Omental fat pad (tissue), 4 donors: Measurements from ENCODE around the gene TMEM156. TPM values are rescaled to one million over a fixed set of nuclear protein-coding genes. Genes with fewer than 3 reads are reported as not detected.
"Not testable (repeated sequence)": the region's sequence is repeated elsewhere in the genome, so short reads cannot be mapped to it uniquely, and the experiment has no call there.

Experiments
- ATAC-seq: fragments of 150-250 bp; one replicate; pipeline ENCODE4 v1.9.1; 2016; ENCODE audit warnings: mild to moderate bottlenecking, moderate library complexity; ENCODE audit not compliant: low FRiP score
- DNase-seq: peaks from one replicate; pipeline ENCODE4 v3.0.0-alpha.2; 2019; ENCODE audit warnings: low spot score
- total RNA-seq, 4 donors: library from RNA; depleted of rRNA; stranded (reverse); fragments of >200 nt; gene quantifications; one replicate each; pipeline ENCODE4 v1.1.0, GENCODE V29; 2016
- TF ChIP-seq, protein P1 (sequence below), 3 donors: fragments of 450-650 bp; IDR thresholded peaks; one replicate each; pipeline ENCODE4 v1.5.1; 2016 to 2017; ENCODE audit warnings: antibody characterized with exemption in 3 of 3, mild to moderate bottlenecking in 3 of 3, moderate library complexity in 2 of 3

TMEM156 gene
- total RNA-seq, 4 donors from 2014 or later, result 0.82 TPM; not detected in 3

DNA sequence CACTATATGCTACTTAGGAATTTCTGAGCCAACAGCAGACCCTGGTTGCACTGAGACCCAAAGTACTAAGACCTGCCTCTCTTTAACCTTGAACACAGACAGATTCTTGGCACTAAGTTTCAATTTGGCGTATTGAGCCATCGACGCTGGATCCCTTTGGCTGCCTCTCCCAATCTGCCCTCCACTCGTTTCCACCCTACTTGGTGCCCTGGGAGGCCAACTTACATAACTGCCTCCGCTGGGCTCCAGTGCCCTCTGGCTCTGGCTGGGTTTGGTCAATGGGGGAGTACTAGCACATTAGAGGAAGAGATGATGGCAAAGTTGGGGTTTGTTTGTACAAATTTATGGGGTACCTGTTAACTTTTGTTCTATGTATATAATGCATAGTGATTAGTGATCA is 63.5 kb downstream of the TMEM156 start:
- TF ChIP-seq, protein P1, sequence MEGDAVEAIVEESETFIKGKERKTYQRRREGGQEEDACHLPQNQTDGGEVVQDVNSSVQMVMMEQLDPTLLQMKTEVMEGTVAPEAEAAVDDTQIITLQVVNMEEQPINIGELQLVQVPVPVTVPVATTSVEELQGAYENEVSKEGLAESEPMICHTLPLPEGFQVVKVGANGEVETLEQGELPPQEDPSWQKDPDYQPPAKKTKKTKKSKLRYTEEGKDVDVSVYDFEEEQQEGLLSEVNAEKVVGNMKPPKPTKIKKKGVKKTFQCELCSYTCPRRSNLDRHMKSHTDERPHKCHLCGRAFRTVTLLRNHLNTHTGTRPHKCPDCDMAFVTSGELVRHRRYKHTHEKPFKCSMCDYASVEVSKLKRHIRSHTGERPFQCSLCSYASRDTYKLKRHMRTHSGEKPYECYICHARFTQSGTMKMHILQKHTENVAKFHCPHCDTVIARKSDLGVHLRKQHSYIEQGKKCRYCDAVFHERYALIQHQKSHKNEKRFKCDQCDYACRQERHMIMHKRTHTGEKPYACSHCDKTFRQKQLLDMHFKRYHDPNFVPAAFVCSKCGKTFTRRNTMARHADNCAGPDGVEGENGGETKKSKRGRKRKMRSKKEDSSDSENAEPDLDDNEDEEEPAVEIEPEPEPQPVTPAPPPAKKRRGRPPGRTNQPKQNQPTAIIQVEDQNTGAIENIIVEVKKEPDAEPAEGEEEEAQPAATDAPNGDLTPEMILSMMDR (IDR thresholded peaks at IDR 0.05), result no peak
- no peak for ATAC-seq
- DNase-seq, result no peak

DNA sequence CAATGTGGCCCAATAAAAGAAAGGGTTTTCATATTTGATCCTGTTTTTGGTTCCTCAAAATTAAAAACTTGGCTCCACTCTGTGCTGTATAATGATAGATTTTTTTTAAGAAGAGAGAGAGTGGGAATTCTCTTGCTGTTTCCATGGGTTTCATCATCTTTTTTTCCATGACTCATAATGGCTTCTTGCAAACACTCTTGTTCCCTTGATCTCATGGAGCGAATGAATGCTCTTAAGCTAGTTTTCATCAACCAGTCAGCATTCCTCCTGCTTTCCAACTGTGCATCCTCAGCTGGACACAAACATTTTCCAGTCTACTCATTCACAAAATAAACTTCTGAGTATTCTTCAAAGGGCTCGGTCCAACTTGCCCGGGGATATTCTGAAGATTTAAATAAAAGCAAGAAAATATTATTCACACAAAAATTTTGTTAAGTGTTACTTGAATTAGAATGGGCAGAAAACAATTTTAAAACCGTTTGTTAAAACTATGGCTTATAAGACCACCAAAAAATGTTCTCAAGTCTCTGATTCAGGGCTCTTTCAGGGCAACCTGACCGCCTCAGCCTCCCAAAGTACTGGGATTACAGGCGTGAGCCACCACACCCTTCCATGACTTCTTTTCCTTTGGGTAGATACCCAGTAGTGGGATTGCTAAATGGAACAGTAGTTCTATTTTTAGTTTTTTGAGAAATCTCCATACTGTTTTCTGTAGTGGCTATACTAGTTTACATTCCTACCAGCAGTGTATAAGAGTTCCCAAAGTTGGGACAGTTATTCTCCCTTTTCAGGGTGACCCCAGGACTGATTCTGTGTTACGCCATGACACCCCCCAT is 64.7 kb downstream of the TMEM156 start:
- peak; percentile 64 for ATAC-seq
- no peak for DNase-seq
- TF ChIP-seq, protein P1 (IDR thresholded peaks at IDR 0.05), result no peak

DNA sequence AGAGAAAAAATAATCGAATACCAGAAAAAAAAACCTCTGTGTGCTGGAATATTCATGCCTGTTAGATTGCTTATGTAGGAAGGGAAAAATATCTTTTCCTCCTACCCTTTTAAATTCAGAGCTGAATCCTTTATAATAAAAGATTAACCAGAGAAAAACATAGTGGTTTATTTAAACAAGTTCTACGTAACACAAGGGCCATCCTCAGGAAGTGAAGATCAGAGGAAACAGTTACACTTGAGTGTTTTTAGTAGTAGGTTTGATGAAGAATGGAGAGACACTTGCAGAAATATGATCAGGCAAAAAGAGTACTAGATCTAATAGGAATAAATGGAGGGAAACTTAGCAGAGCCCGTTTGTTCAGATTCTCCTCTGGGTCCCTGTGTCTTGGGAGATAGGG is 66.3 kb downstream of the TMEM156 start:
- ATAC-seq, result no peak
- no peak for DNase-seq
- TF ChIP-seq, protein P1 (IDR thresholded peaks at IDR 0.05), result no peak

DNA sequence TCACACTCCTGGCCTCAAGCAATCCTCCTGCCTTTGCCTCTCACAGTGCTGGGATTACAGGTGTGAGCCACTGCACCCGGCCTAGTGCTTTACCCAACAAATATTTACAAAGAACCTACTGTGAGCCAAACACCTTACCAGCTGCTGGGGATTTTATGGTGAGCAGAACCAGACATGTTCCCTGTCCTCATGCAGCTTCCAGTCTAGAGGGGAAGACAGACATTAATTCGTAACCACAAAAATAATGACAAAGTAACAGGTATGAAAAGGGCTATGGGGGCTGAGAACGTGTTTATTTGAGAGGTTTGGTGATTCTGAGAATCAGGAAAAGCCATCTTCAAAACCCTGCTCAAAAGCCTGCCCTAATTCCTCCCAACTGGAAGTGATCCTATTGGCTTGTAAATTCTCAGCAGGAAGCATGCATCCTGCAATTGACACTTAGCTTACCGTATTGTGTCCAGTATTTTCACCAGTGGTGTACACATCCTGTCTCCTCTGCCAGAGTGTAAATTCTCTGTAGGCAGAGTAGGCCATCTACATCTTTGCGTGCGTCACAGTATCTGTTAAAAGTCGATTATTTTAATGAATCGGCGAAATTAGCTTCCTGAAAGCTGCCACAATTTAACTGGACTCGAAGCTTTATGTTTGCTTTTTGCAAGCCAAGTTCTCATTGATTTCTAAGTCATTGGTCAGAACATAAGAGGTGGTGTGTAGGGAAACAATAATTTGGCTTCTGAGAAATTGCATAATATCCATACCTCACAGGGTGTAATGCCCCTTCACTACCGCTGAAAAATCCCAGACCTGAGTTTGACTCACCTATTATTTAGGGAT is 67.0 kb downstream of the TMEM156 start:
- DNase-seq, result no peak
- ATAC-seq, result no peak
- TF ChIP-seq, protein P1 (IDR thresholded peaks at IDR 0.05), result no peak

DNA sequence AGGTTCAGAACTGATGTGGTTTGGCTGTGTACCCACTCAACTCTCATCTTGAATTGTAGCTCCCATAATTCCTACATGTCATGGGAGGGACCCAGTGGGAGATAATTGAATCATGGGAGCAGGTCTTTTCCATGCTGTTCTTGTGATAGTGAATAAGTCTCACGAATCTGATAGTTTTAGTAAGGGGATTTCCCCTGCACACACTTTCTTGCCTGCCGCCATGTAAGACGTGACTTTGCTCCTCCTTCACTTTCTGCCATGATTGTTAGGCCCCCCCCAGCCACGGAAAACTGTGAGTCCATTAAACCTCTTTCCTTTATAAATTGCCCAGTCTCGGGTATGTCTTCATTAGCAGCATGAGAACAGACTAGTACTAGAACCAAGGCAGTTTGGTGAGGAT is 73.0 kb downstream of the TMEM156 start:
- DNase-seq, ATAC-seq: not testable (repeated sequence)

DNA sequence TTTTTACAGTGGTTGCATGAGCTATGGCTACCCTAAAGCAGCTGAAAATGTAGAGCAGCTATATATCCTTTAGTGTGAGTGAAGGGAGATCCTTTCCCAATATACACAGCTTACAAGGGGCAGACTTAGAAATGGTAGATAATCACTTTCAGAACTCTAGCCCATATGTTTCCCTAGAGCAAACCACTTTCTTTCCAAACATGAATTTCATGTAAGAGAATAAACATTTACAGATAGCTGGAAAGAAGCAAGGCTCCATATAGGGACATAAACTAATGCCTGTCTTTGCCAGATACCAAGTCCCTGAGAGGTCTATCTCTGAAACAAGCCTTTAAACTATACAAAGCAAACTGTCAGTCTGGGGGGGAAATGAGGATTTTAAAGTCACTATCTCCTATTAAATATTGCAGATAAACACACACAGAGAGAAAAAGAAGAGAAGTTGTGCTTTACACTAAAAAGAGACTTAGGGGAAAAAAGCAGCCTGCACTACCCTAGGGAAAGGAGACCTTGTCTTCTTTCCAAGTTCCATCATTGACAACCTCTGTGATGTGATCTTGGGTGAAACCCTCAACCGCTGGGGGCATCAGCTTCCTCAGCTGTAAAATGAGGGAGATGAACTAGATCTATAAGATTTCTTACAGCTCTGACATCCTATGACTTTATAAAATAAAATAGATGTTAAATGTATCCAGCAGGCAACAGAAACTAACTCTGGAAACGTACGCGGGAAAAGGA is 73.6 kb downstream of the TMEM156 start:
- DNase-seq, result no peak
- ATAC-seq, result no peak

More for the DNA sequence above, 73.6 kb downstream of the TMEM156 start:
- TF ChIP-seq, protein P1 (IDR thresholded peaks at IDR 0.05), result no peak
